Measurements from ENCODE around the gene HOXB6. TPM values are rescaled to one million over a fixed set of nuclear protein-coding genes. Genes with fewer than 3 reads are reported as not detected.

Gene HOXB6
- total and polyA plus RNA-seq, 8 donors = 0.12 to 1.8 (median 0.69) TPM

DNA sequence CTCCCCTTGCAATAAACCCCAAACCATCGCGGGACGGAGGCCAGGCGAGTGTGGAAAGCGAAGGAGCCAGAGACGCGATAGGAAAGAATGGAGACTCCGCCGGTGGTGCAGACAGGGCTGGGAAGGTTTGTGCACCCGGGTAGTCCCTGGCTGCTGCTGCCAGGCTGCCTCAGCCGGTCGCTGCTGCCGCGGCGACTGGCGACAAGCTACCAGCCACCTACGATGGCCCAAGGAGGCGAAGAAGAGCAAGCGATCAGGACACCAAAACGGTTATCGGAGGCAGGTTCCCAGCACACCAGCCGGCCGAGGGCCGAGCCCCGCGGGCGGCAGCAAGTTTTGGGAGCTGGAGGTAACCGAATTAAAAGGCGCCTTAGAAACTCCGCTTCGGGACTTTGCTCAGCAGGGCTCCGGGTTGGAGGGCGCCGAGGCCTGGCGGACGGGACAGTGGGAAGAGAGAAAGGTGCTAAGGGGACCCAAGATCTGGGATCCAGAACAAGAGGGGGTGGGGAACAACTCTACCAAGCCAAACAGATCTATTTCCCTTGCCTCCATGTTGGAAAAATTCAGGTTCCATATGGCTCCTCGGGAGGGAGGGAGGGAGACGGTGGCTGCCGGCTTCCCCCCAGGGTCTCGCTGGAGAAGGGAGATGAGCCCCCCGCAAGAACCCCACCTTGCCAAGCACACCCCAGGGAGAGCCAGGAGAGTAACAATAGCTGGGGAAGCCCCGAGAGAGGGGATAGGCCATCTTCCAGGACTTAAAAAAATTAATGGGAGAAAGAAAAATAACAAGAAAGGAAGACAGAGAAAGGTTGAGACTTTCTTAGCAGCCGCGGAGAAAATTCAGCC lies 50.2 kb downstream of the HOXB6 start:
- H3K4me3 ChIP-seq = peak overlapping the region in 2 of 4 donors; percentile 25 to 36
- TF ChIP-seq, protein P1, sequence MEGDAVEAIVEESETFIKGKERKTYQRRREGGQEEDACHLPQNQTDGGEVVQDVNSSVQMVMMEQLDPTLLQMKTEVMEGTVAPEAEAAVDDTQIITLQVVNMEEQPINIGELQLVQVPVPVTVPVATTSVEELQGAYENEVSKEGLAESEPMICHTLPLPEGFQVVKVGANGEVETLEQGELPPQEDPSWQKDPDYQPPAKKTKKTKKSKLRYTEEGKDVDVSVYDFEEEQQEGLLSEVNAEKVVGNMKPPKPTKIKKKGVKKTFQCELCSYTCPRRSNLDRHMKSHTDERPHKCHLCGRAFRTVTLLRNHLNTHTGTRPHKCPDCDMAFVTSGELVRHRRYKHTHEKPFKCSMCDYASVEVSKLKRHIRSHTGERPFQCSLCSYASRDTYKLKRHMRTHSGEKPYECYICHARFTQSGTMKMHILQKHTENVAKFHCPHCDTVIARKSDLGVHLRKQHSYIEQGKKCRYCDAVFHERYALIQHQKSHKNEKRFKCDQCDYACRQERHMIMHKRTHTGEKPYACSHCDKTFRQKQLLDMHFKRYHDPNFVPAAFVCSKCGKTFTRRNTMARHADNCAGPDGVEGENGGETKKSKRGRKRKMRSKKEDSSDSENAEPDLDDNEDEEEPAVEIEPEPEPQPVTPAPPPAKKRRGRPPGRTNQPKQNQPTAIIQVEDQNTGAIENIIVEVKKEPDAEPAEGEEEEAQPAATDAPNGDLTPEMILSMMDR (IDR thresholded peaks at IDR 0.05) = no peak
- no peaks in the 10 kb centered on the region for H3K4me1 ChIP-seq
- peaks cover 0 to 26% (median 0%) of the 10 kb centered on the region in 4 donors for H3K27me3 ChIP-seq
- H3K36me3 ChIP-seq = no peaks in the 10 kb centered on the region
- peak in 1 of 6 donors; percentile 57 for DNase-seq
- intact Hi-C loops (cut with DNase I) = no loop called here
- H3K27ac ChIP-seq = no peak overlapping the region
- no peaks in the 10 kb centered on the region for H3K9me3 ChIP-seq
- WGBS, 2 donors = 18 to 22% methylated on average over 44 of the region's 44 CpGs
- ATAC-seq = peak in 2 of 4 donors; percentile 27 to 52
- no peak for FAIRE-seq

DNA sequence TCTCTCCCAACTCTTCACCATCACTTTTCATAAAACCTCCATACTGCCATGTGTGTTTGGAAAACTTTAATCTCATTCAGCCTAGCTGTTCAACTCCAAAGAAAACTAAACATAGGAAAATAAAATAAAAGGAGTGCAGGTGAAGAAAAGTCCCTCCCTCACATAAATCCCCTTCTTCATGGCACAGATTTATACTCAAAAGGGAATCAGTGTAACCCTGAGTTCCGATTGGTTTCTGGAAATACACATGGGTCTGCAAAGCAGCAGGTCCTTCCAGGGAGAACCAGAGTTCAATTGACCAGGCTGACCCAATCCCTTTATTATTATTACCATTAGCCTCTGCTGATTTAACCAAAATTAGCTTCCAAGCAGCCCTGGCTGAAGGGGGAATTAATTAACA lies 51.0 kb downstream of the HOXB6 start:
- Histone ChIP-seq H3K4me1 (no peaks in the 10 kb centered on the region), H3K4me3 (no peak overlapping the region), H3K27me3 (peaks cover 0 to 28% (median 0%) of the 10 kb centered on the region in 4 donors), H3K36me3 (no peaks in the 10 kb centered on the region), H3K9me3 (no peaks in the 10 kb centered on the region), H3K27ac (no peak overlapping the region)
- TF ChIP-seq, protein P1 (IDR thresholded peaks at IDR 0.05) = no peak
- DNase-seq = no peak
- FAIRE-seq = no peak
- intact Hi-C loops (cut with DNase I) = no loop called here
- no peak for ATAC-seq
- WGBS, 2 donors = 57 to 68% methylated on average over 1 of the region's 1 CpG

DNA sequence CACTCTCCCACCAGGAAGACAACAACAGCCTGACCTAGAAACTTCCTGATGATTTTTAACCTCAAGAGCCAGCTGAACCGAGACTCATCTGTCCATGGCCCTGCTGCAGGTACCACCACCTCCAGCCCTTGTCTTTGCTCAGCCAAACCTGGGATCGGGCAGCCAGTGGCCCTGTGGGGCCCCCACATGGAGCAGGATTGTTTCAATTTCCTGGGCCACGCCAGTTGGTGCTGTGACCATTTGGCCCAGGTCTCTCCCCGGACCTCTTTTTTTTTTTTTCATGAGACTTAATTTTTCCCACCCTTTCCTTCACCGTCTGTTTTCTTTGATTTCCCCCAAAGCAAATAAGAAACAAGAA lies 51.6 kb downstream of the HOXB6 start:
- Histone ChIP-seq H3K4me1 (no peaks in the 10 kb centered on the region), H3K4me3 (no peak overlapping the region), H3K9me3 (no peaks in the 10 kb centered on the region), H3K27ac (no peak overlapping the region), H3K27me3 (peaks cover 0 to 28% (median 0%) of the 10 kb centered on the region in 4 donors), H3K36me3 (no peaks in the 10 kb centered on the region)
- TF ChIP-seq, protein P1 (IDR thresholded peaks at IDR 0.05) = no peak
- intact Hi-C loops (cut with DNase I) = no loop called here
- FAIRE-seq (no peak), ATAC-seq (no peak), DNase-seq (peak in 1 of 6 donors; percentile 15)
- WGBS, 2 donors = 53 to 55% methylated on average over 5 of the region's 5 CpGs

DNA sequence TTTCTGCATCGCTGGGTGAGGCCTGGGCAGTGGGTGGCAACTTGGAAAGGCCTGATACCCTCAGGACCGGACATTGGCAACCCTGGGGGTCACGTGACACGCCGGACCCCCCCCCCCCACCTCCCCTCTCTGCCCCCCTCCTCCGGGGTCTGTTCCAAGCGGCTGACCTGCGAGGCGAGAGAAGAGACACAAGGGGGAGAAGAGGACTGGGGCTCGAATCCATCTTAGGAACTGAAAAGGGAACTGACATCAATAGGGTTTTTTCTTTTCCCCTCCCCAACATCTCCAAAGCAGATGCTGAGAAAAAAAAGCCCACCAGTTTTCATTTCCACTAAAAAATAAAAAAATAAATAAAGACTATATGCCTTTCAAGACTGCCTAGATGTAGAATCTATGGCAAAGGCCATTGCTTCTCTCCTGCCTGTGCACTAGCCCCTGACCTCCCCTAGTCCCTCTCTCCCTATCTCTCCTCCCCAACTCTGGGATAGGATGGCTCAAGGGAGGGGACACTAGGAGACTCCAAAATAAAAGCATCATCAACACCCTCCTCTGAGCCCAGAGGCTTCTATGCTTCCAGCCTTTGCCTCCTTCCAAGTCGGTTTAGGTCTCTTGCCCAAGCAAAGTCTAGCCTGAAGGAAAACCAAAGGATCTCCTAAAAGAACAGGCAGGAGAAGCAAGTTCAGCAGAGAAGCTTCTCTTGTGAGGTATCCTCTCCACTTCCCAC lies 52.2 kb downstream of the HOXB6 start:
- Histone ChIP-seq H3K4me1 (no peaks in the 10 kb centered on the region), H3K9me3 (no peaks in the 10 kb centered on the region), H3K4me3 (no peak overlapping the region), H3K27ac (no peak overlapping the region), H3K36me3 (no peaks in the 10 kb centered on the region), H3K27me3 (peaks cover 0 to 28% (median 2%) of the 10 kb centered on the region in 4 donors)
- ATAC-seq = peak in 2 of 4 donors; percentile 20 to 33
- 27 to 29% methylated on average over 7 to 10 of the region's 11 CpGs for WGBS, 2 donors
- intact Hi-C loops (cut with DNase I) = no loop called here
- DNase-seq = no peak
- TF ChIP-seq, protein P1 (IDR thresholded peaks at IDR 0.05) = no peak
- FAIRE-seq = no peak
